OCI-LY1 (cell line): ENCODE results near the gene MMRN1.

Experiments used
- EZH2 ChIP-seq: fragments of 200-600 bp; sonication (generic), shearing (Covaris generic); IDR thresholded peaks from 2 replicates; pipeline ENCODE4 v1.8.0; 2017; ENCODE audit warnings: borderline replicate concordance, mixed run types, mild to moderate bottlenecking, antibody characterized with exemption, low read length, moderate library complexity, mixed read lengths
- TF ChIP-seq, protein P1 (sequence below): fragments of 200-600 bp; sonication (generic), shearing (Covaris generic); IDR thresholded peaks from 2 replicates; pipeline ENCODE4 v1.5.1; 2017; ENCODE audit warnings: mild to moderate bottlenecking, antibody characterized with exemption, low read length, moderate library complexity, mixed read lengths

DNA sequence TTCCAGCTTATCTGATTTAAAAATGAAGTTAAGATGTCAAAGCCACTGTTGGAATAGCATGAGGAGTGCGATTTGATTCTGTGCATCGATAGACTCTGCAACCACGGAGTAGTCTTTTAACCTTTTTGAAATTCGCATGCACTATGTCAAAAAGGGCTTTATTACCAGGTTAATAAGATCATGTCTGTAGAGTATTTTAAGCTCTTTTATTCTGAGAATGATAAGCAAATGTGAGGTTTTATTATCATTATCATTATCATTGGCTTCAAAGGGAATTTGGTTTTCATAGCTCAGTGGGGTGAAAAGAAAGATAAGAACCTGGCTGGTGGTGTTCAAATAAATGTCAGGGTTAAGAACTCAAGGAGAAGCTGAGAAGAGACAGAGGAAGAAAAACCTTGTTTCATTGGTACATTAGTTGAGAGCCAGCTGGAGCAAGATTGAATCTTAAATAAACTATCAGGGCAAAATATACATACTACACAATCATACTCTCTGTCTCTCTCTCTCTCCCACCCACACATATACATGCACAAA is 102.6 kb downstream of the MMRN1 start:
- no peak for TF ChIP-seq EZH2
- TF ChIP-seq, protein P1, sequence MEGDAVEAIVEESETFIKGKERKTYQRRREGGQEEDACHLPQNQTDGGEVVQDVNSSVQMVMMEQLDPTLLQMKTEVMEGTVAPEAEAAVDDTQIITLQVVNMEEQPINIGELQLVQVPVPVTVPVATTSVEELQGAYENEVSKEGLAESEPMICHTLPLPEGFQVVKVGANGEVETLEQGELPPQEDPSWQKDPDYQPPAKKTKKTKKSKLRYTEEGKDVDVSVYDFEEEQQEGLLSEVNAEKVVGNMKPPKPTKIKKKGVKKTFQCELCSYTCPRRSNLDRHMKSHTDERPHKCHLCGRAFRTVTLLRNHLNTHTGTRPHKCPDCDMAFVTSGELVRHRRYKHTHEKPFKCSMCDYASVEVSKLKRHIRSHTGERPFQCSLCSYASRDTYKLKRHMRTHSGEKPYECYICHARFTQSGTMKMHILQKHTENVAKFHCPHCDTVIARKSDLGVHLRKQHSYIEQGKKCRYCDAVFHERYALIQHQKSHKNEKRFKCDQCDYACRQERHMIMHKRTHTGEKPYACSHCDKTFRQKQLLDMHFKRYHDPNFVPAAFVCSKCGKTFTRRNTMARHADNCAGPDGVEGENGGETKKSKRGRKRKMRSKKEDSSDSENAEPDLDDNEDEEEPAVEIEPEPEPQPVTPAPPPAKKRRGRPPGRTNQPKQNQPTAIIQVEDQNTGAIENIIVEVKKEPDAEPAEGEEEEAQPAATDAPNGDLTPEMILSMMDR: no peak
